Spleen (tissue), 11 donors: ENCODE data around the gene SOX6. TPM values are rescaled to one million over a fixed set of nuclear protein-coding genes. Genes with fewer than 3 reads are reported as not detected.

Experiments used
- DNase-seq: peaks from one replicate; pipeline ENCODE4 v3.0.0-alpha.2; 2020
- H3K27ac ChIP-seq, 8 donors: fragments of 200-600 bp; sonication (generic) in 7 of 8; 1 replicate in 4 of 8; 2 replicates in 4 of 8; pipeline versions ENCODE4 v1.5.0 to v1.8.0; 2016 to 2021; ENCODE audit warnings: inconsistent platforms in 4 of 8, mild to moderate bottlenecking in 4 of 8, moderate library complexity in 1 of 8
- H3K27me3 ChIP-seq, 7 donors: fragments of 200-600 bp; sonication (generic) in 6 of 7; replicated peaks in 1 of 7; 1 replicate in 4 of 7; 2 replicates in 3 of 7; pipeline versions ENCODE4 v1.5.0 to v1.8.0; 2016 to 2021; ENCODE audit warnings: inconsistent platforms in 3 of 7, mild to moderate bottlenecking in 1 of 7
- H3K36me3 ChIP-seq, 6 donors: fragments of 200-600 bp; sonication (generic) in 5 of 6; 1 replicate in 4 of 6; 2 replicates in 2 of 6; pipeline versions ENCODE4 v1.5.0 to v1.8.0; 2016 to 2021; ENCODE audit warnings: inconsistent platforms in 2 of 6
- H3K4me1 ChIP-seq, 6 donors: fragments of 200-600 bp; sonication (generic) in 5 of 6; 1 replicate in 3 of 6; 2 replicates in 3 of 6; pipeline versions ENCODE4 v1.5.0 to v1.8.0; 2016 to 2021; ENCODE audit warnings: inconsistent platforms in 3 of 6
- H3K4me3 ChIP-seq, 8 donors: fragments of 200-600 bp; sonication (generic) in 7 of 8; 1 replicate in 4 of 8; 2 replicates in 4 of 8; pipeline versions ENCODE4 v1.5.0 to v1.8.0; 2016 to 2021; ENCODE audit warnings: inconsistent platforms in 4 of 8, mild to moderate bottlenecking in 4 of 8, moderate library complexity in 2 of 8
- H3K9me3 ChIP-seq, 8 donors: fragments of 200-600 bp; sonication (generic) in 7 of 8; 1 replicate in 4 of 8; 2 replicates in 4 of 8; pipeline versions ENCODE4 v1.5.0 to v1.8.0; 2016 to 2021; ENCODE audit warnings: inconsistent platforms in 4 of 8
- POLR2A ChIP-seq, 3 donors: fragments of 450-650 bp; IDR thresholded peaks; one replicate each; pipeline ENCODE4 v1.5.1; 2017; ENCODE audit warnings: antibody characterized with exemption in 3 of 3, mild to moderate bottlenecking in 1 of 3
- POLR2AphosphoS5 ChIP-seq, 3 donors: sonication (generic); formaldehyde crosslinking; IDR thresholded peaks; one replicate each; pipeline ENCODE4 v1.5.1; 2017; ENCODE audit warnings: antibody characterized with exemption in 3 of 3
- WGBS, 5 donors: extraction: QIAGEN DNeasy Blood & Tissue Kit in 3 of 5; methylation state at CpG; one replicate each; pipeline versions ENCODE4 v1.1.5 to v1.1.7; 2013 to 2018; 5-methylcytosine and 5-hydroxymethylcytosine counted together
- intact Hi-C: fragments of 100-400 bp; cut with DNase I; formaldehyde crosslinking; loops from one replicate; pipeline ENCODE4 v1.15.0; 2023; ENCODE audit warnings: low total_unique reads
- polyA plus RNA-seq, 3 donors: library from polyadenylated mRNA; stranded (reverse); fragments of 200-250 nt; gene quantifications; one replicate each; pipeline ENCODE4 v1.2.1, GENCODE V29; 2013
- total RNA-seq, 7 donors: library from RNA; depleted of rRNA in 3 of 7; stranded (reverse); fragments of >200 nt in 3 of 7; fragmentation: NEBNext Ultra II Directional in 4 of 7; extraction: Animal tissue kit (Norgen Biotek cat#: 25700) in 4 of 7; gene quantifications; one replicate each; pipeline versions ENCODE4 v1.1.0 to v1.2.1, GENCODE V29; 2016 to 2021
- TF ChIP-seq, protein P1 (sequence below), 11 experiments: fragments of 200-600 bp in 7 of 11; fragments of 450-650 bp in 4 of 11; sonication (generic) in 4 of 11; IDR thresholded peaks in 8 of 11; conservative IDR thresholded peaks in 3 of 11; 1 replicate in 7 of 11; 2 replicates in 4 of 11; pipeline versions ENCODE4 v1.4.0 to v1.8.0; 2016 to 2021; ENCODE audit warnings: antibody characterized with exemption in 11 of 11, inconsistent platforms in 4 of 11, mild to moderate bottlenecking in 1 of 11
- donor health status: healthy with polysubstance abuse.
- donor health status: DM: no; HTN: no; CAD: no; lungs with moderate emphysema.
- donor health status: DM: no; HTN: no; CAD: no.
- donor health status: Bipolar disorder and iron deficiency.
- donor health status: healthy.
- donor health status: DM: no; HTN: no; CAD: no.
- donor health status: DM: yes; HTN: yes; CAD: no.

The SOX6 gene
- total and polyA plus RNA-seq, 10 donors, result 0.11 to 12.4 (median 3.7) TPM

DNA sequence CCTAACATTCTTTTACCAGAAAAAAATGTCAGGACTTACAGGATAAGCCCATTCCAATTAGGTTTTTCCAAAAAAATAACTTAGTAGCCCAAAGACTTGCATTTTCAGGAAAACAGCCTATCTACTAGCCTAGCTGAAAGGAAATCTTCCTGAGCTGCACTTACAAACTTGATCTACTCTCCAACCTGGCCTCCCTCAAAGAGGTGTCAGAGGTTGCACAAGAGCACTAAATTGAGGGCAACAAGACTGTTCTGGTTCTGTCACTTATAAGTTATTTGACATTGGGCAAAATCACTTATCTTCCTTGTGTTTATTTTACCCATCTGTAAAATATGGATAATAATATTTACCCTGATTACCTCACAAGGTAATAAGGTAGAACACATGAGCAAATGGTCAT lies 7.9 kb upstream of the SOX6 start:
- Histone ChIP-seq H3K36me3 (no peaks in the 10 kb centered on the region), H3K9me3 (no peaks in the 10 kb centered on the region), H3K4me1 (no peaks in the 10 kb centered on the region), H3K27ac (no peak overlapping the region), H3K27me3 (no peaks in the 10 kb centered on the region), H3K4me3 (no peak overlapping the region)
- no peak for DNase-seq
- intact Hi-C loops, result no loop called here
- TF ChIP-seq POLR2AphosphoS5 (IDR thresholded peaks at IDR 0.05) (no peak), POLR2A (IDR thresholded peaks at IDR 0.05) (no peak)
- TF ChIP-seq, protein P1, sequence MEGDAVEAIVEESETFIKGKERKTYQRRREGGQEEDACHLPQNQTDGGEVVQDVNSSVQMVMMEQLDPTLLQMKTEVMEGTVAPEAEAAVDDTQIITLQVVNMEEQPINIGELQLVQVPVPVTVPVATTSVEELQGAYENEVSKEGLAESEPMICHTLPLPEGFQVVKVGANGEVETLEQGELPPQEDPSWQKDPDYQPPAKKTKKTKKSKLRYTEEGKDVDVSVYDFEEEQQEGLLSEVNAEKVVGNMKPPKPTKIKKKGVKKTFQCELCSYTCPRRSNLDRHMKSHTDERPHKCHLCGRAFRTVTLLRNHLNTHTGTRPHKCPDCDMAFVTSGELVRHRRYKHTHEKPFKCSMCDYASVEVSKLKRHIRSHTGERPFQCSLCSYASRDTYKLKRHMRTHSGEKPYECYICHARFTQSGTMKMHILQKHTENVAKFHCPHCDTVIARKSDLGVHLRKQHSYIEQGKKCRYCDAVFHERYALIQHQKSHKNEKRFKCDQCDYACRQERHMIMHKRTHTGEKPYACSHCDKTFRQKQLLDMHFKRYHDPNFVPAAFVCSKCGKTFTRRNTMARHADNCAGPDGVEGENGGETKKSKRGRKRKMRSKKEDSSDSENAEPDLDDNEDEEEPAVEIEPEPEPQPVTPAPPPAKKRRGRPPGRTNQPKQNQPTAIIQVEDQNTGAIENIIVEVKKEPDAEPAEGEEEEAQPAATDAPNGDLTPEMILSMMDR (IDR thresholded peaks at IDR 0.05 in 8 of 11, conservative IDR thresholded peaks at IDR 0.05 in 3 of 11), result no peak

DNA sequence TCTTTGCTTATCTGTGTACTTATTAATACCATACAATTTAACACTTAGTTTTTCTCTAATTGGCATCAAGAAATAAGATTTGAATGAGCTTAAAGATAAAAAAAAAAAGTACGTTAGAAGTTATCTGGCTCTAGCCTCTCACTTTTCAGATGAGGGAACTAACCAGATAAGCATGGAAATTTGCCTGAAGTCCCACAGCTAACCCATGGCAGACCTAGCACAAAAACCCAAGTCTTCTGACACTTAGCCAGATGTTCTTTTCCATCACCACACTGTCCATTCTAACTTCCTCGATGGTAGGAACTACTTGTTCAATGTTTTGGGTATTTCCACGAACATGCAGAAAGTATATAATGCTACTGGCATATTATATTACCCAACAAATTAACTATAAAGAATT lies 7.4 kb upstream of the SOX6 start:
- intact Hi-C loops, result no loop called here
- TF ChIP-seq POLR2AphosphoS5 (IDR thresholded peaks at IDR 0.05) (no peak), POLR2A (IDR thresholded peaks at IDR 0.05) (no peak)
- TF ChIP-seq, protein P1 (IDR thresholded peaks at IDR 0.05 in 8 of 11, conservative IDR thresholded peaks at IDR 0.05 in 3 of 11), result no peak
- H3K4me3 ChIP-seq, result no peak overlapping the region
- no peaks in the 10 kb centered on the region for H3K27me3 ChIP-seq
- DNase-seq, result no peak
- H3K36me3 ChIP-seq, result no peaks in the 10 kb centered on the region
- H3K9me3 ChIP-seq, result no peaks in the 10 kb centered on the region
- WGBS, 5 donors, result 75 to 84% (median 83%) methylated on average over 3 of the region's 3 CpGs
- H3K27ac ChIP-seq, result no peak overlapping the region
- H3K4me1 ChIP-seq, result no peaks in the 10 kb centered on the region

DNA sequence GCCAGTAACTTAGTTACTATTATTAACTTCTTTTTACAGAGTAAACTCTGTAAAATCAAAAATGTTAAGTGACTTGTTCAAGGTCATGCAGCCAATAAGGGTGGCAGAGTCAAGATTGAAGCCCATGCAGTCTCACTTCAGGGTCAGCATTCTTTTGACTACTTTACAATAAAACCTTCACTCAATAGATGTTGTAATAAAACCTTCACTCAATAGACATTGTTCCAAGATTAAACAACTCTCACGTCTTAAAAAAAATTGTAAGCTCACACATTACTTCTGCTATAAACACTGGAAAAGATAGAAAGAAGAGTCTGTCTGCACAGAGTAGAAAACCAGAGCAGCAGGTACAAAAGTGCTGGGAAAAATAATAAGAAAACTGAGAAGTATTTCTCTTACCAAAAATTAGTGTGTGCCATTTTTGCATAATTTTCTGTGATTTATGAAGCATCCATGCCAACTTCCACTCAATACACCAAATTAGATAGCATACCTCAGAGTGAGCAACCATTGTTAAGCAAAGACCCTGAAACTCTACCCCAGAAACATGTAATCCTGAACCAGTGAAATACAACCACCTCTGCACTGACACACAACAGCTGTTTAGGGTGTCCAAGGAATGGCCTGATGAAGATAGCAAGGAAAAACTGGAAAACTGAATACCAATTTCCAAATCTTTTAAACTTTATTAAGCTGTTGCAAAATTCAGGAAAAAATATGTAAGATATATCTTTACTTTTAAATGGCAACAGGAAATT lies 4.9 kb upstream of the SOX6 start:
- Histone ChIP-seq H3K27ac (no peak overlapping the region), H3K4me3 (no peak overlapping the region), H3K4me1 (no peaks in the 10 kb centered on the region), H3K27me3 (no peaks in the 10 kb centered on the region), H3K36me3 (no peaks in the 10 kb centered on the region), H3K9me3 (no peaks in the 10 kb centered on the region)
- TF ChIP-seq, protein P1 (IDR thresholded peaks at IDR 0.05 in 8 of 11, conservative IDR thresholded peaks at IDR 0.05 in 3 of 11), result no peak
- TF ChIP-seq POLR2AphosphoS5 (IDR thresholded peaks at IDR 0.05), result no peak
- TF ChIP-seq POLR2A (IDR thresholded peaks at IDR 0.05), result no peak
- no peak for DNase-seq
- WGBS, 5 donors, result 77 to 83% (median 80%) methylated on average over 1 of the region's 1 CpG
- intact Hi-C loops, result no loop called here

DNA sequence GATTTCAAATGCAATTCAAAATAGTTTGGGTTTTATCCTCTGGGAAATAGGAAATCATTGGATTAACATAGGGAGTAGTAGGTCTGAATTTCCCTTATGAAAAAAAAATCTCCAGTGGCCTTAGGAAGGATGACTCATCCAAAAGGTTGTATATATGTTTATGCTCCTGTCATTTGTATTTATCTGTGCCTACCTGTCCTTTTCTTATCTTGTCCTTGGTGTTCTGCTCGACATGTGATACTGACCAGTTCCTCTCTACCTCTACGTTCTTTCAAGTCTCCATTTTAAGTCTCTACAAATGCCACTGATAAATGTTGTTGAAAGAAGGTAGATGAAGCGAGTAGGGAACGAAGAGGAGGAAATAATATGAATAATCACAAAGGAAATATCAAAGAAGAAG lies 3.0 kb upstream of the SOX6 start:
- no peak overlapping the region for H3K4me3 ChIP-seq
- intact Hi-C loops, result no loop called here
- TF ChIP-seq POLR2AphosphoS5 (IDR thresholded peaks at IDR 0.05) (no peak), POLR2A (IDR thresholded peaks at IDR 0.05) (no peak)
- TF ChIP-seq, protein P1 (IDR thresholded peaks at IDR 0.05 in 8 of 11, conservative IDR thresholded peaks at IDR 0.05 in 3 of 11), result no peak
- 72 to 89% (median 79%) methylated on average over 4 of the region's 4 CpGs for WGBS, 5 donors
- no peaks in the 10 kb centered on the region for H3K4me1 ChIP-seq
- no peaks in the 10 kb centered on the region for H3K27me3 ChIP-seq
- H3K27ac ChIP-seq, result no peak overlapping the region
- no peaks in the 10 kb centered on the region for H3K9me3 ChIP-seq
- DNase-seq, result no peak
- H3K36me3 ChIP-seq, result no peaks in the 10 kb centered on the region
